T-helper 17 cell (primary cell): ENCODE measurements around the gene CD6. TPM values are rescaled to one million over a fixed set of nuclear protein-coding genes. Genes with fewer than 3 reads are reported as not detected.
"Not testable (repeated sequence)": the region's sequence is repeated elsewhere in the genome, so short reads cannot be mapped to it uniquely, and the experiment has no call there.

Experiments used
- ATAC-seq: fragments of 150-1000 bp; cut with Tn5 transposase; 2 replicates; pipeline ENCODE4 v1.10.0; 2021; ENCODE audit warnings: mild to moderate bottlenecking, moderate library complexity
- DNase-seq, 3 donors: peaks; one replicate each; pipeline versions ENCODE4 v3.0.0 to v3.0.0-alpha.2; 2020 to 2021
- H3K9me3 ChIP-seq: one replicate; pipeline ENCODE4 v1.7.0; 2013; ENCODE audit warnings: low read length, mild to moderate bottlenecking; ENCODE audit not compliant: control insufficient read depth, poor library complexity, severe bottlenecking
- H3K27ac Mint-ChIP-seq: one replicate; pipeline ENCODE4 v1.8.0; 2022; ENCODE audit warnings: mild to moderate bottlenecking, moderate library complexity, mixed read lengths
- H3K27me3 Mint-ChIP-seq: one replicate; pipeline ENCODE4 v1.8.0; 2022; ENCODE audit warnings: mixed read lengths
- H3K36me3 Mint-ChIP-seq: one replicate; pipeline ENCODE4 v1.8.0; 2022; ENCODE audit warnings: low read depth, mixed read lengths
- H3K4me1 Mint-ChIP-seq: one replicate; pipeline ENCODE4 v1.8.0; 2022; ENCODE audit warnings: mild to moderate bottlenecking, mixed read lengths
- H3K4me3 Mint-ChIP-seq: one replicate; pipeline ENCODE4 v1.8.0; 2022; ENCODE audit warnings: mild to moderate bottlenecking, moderate library complexity, mixed read lengths
- total RNA-seq, 4 donors: library from RNA in 2 of 4; stranded (reverse) in 2 of 4; gene quantifications; one replicate each; pipeline ENCODE4 v1.2.3 and lab custom pipeline; 2022 to 2026

Gene CD6
- total RNA-seq, 2 donors from 2014 or later: 533 to 568 TPM

GRCh38 chr11:60972182-60973030 lies 926 bp downstream of the CD6 start:
- peak overlapping the region; percentile 100 for H3K27ac Mint-ChIP-seq
- DNase-seq: no peak
- H3K9me3 ChIP-seq: no peaks in the 10 kb centered on the region
- peak; percentile 35 for ATAC-seq
- peaks cover 13% of the 10 kb centered on the region for H3K36me3 Mint-ChIP-seq
- peaks cover 39% of the 10 kb centered on the region for H3K4me1 Mint-ChIP-seq
- no peaks in the 10 kb centered on the region for H3K27me3 Mint-ChIP-seq
- peak overlapping the region; percentile 100 for H3K4me3 Mint-ChIP-seq

- no peak for DNase-seq
- no peak for ATAC-seq
- Mint-ChIP-seq H3K4me1 (peaks cover 45% of the 10 kb centered on the region), H3K27me3 (no peaks in the 10 kb centered on the region), H3K27ac (peak overlapping the region; percentile 100), H3K4me3 (peak overlapping the region; percentile 100), H3K36me3 (peaks cover 15% of the 10 kb centered on the region)
- no peaks in the 10 kb centered on the region for H3K9me3 ChIP-seq
Observed at GRCh38 chr11:60973699-60974098, 2.2 kb downstream of the CD6 start.

GRCh38 chr11:60974316-60974715 lies 2.8 kb downstream of the CD6 start:
- not testable (repeated sequence) for H3K27me3 Mint-ChIP-seq, ATAC-seq, H3K9me3 ChIP-seq, DNase-seq
- peak overlapping the region; percentile 100 for H3K27ac Mint-ChIP-seq
- H3K36me3 Mint-ChIP-seq: peaks cover 15% of the 10 kb centered on the region
- H3K4me1 Mint-ChIP-seq: peaks cover 46% of the 10 kb centered on the region
- H3K4me3 Mint-ChIP-seq: peak overlapping the region; percentile 100

- Mint-ChIP-seq H3K4me1 (peaks cover 46% of the 10 kb centered on the region), H3K27ac (peak overlapping the region; percentile 100), H3K4me3 (peak overlapping the region; percentile 100), H3K36me3 (peaks cover 15% of the 10 kb centered on the region), H3K27me3 (no peaks in the 10 kb centered on the region)
- H3K9me3 ChIP-seq: no peaks in the 10 kb centered on the region
- DNase-seq (no peak), ATAC-seq (no peak)
Observed at GRCh38 chr11:60974726-60975125, 3.2 kb downstream of the CD6 start.

- Mint-ChIP-seq H3K36me3 (peaks cover 12% of the 10 kb centered on the region), H3K4me1 (peaks cover 46% of the 10 kb centered on the region), H3K27ac (peak overlapping the region; percentile 100), H3K27me3 (no peaks in the 10 kb centered on the region), H3K4me3 (peak overlapping the region; percentile 80)
- ATAC-seq: no peak
- H3K9me3 ChIP-seq: no peaks in the 10 kb centered on the region
- no peak for DNase-seq
Observed at GRCh38 chr11:60977224-60977623, 5.7 kb downstream of the CD6 start.

- H3K4me1 Mint-ChIP-seq: peaks cover 52% of the 10 kb centered on the region
Observed at GRCh38 chr11:60977836-60978235, 6.4 kb downstream of the CD6 start.

GRCh38 chr11:60978546-60979380 lies 7.3 kb downstream of the CD6 start:
- H3K4me3 Mint-ChIP-seq: peak overlapping the region; percentile 80
- peak overlapping the region; percentile 100 for H3K27ac Mint-ChIP-seq
- peak in 1 of 3 donors; percentile 56 for DNase-seq
- H3K4me1 Mint-ChIP-seq: peaks cover 58% of the 10 kb centered on the region
- no peaks in the 10 kb centered on the region for H3K27me3 Mint-ChIP-seq
- ATAC-seq: peak; percentile 62
- H3K36me3 Mint-ChIP-seq: peaks cover 14% of the 10 kb centered on the region
- no peaks in the 10 kb centered on the region for H3K9me3 ChIP-seq

More at GRCh38 chr11:60977836-60978235, 6.4 kb downstream of the CD6 start:
- no peaks in the 10 kb centered on the region for H3K27me3 Mint-ChIP-seq
- ATAC-seq (no peak), DNase-seq (no peak)
- peak overlapping the region; percentile 100 for H3K27ac Mint-ChIP-seq
- H3K9me3 ChIP-seq: no peaks in the 10 kb centered on the region
- peaks cover 12% of the 10 kb centered on the region for H3K36me3 Mint-ChIP-seq
- peak overlapping the region; percentile 80 for H3K4me3 Mint-ChIP-seq

- peaks cover 64% of the 10 kb centered on the region for H3K4me1 Mint-ChIP-seq
- H3K27ac Mint-ChIP-seq: peak overlapping the region; percentile 100
Observed at GRCh38 chr11:60981515-60981914, 10.0 kb downstream of the CD6 start.

GRCh38 chr11:60982184-60982583 lies 10.7 kb downstream of the CD6 start:
- H3K4me3 Mint-ChIP-seq: peak overlapping the region; percentile 87
- no peaks in the 10 kb centered on the region for H3K9me3 ChIP-seq
- H3K36me3 Mint-ChIP-seq: peaks cover 16% of the 10 kb centered on the region
- ATAC-seq (no peak), DNase-seq (no peak)
- no peaks in the 10 kb centered on the region for H3K27me3 Mint-ChIP-seq
- peak overlapping the region; percentile 100 for H3K27ac Mint-ChIP-seq
- H3K4me1 Mint-ChIP-seq: peaks cover 65% of the 10 kb centered on the region

More at GRCh38 chr11:60981515-60981914, 10.0 kb downstream of the CD6 start:
- H3K9me3 ChIP-seq: no peaks in the 10 kb centered on the region
- H3K36me3 Mint-ChIP-seq: peaks cover 19% of the 10 kb centered on the region
- H3K4me3 Mint-ChIP-seq: peak overlapping the region; percentile 87
- ATAC-seq (no peak), DNase-seq (no peak)
- no peaks in the 10 kb centered on the region for H3K27me3 Mint-ChIP-seq

GRCh38 chr11:60984149-60984548 lies 12.7 kb downstream of the CD6 start:
- DNase-seq (no peak), ATAC-seq (no peak)
- peak overlapping the region; percentile 87 for H3K4me3 Mint-ChIP-seq
- peaks cover 72% of the 10 kb centered on the region for H3K4me1 Mint-ChIP-seq
- peak overlapping the region; percentile 100 for H3K27ac Mint-ChIP-seq
- no peaks in the 10 kb centered on the region for H3K27me3 Mint-ChIP-seq
- no peaks in the 10 kb centered on the region for H3K9me3 ChIP-seq
- peaks cover 14% of the 10 kb centered on the region for H3K36me3 Mint-ChIP-seq

GRCh38 chr11:60984636-60985035 lies 13.2 kb downstream of the CD6 start:
- H3K9me3 ChIP-seq: no peaks in the 10 kb centered on the region
- ATAC-seq (no peak), DNase-seq (no peak)
- Mint-ChIP-seq H3K4me3 (peak overlapping the region; percentile 87), H3K36me3 (peaks cover 14% of the 10 kb centered on the region), H3K27me3 (no peaks in the 10 kb centered on the region), H3K27ac (peak overlapping the region; percentile 100), H3K4me1 (peaks cover 74% of the 10 kb centered on the region)

GRCh38 chr11:60985501-60985900 lies 14.0 kb downstream of the CD6 start:
- ATAC-seq (no peak), DNase-seq (no peak)
- no peaks in the 10 kb centered on the region for H3K9me3 ChIP-seq
- Mint-ChIP-seq H3K4me3 (peak overlapping the region; percentile 87), H3K27ac (peak overlapping the region; percentile 100), H3K4me1 (peaks cover 76% of the 10 kb centered on the region), H3K36me3 (peaks cover 14% of the 10 kb centered on the region), H3K27me3 (no peaks in the 10 kb centered on the region)
